Measurements from ENCODE around the gene SYTL1. TPM values are rescaled to one million over a fixed set of nuclear protein-coding genes. Genes with fewer than 3 reads are reported as not detected.
A peak's percentile ranks its signal among the peaks of the same experiment; 100 is the strongest.

Gene SYTL1
- total and polyA plus RNA-seq, 11 donors = 0.23 to 6.0 (median 0.55) TPM; not detected in 1

DNA sequence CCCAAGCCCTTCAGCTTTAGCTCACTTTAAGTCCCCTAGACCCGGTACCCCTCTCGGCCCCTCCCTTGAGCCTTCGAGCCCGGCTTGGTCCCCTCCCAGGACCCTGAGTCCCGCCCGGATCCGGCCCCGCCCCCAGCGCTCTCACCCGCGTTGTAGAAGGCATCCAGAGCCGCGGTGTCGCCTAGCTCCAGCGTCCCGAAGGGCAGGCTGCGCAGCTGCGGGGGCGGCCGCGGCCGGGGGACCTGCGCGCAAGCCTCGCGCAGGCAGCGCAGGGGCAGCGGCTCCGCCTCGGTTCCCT, 24.2 kb downstream of the SYTL1 start:
- Histone ChIP-seq H3K27me3 (no peaks in the 10 kb centered on the region), H3K36me3 (peaks cover 0 to 38% (median 35%) of the 10 kb centered on the region in 9 donors), H3K27ac (peak overlapping the region; percentile 96 to 100 (median 99)), H3K4me1 (peaks cover 7 to 53% (median 37%) of the 10 kb centered on the region in 12 donors), H3K4me3 (peak overlapping the region; percentile 70 to 93 (median 81)), H3K9me3 (no peaks in the 10 kb centered on the region)
- ATAC-seq = peak; percentile 54 to 77 (median 72)
- TF ChIP-seq POLR2A (IDR thresholded peaks at IDR 0.05) (peak in 1 of 2 donors; percentile 57), CTCF (IDR thresholded peaks at IDR 0.05) (no peak)
- peak; percentile 93 to 96 (median 95) for DNase-seq
- 0 to 1% (median 1%) methylated on average over 18 to 30 of the region's 30 CpGs for WGBS, 4 donors
- intact Hi-C loops (cut with DNase I) = loop anchor here in 3 of 10 donors (1.0 to 5.0 kb wide), 4 partner anchors 21 to 44 kb away; partner anchors contain the start of gene TMEM222 (in 2 of the 3)

- TF ChIP-seq POLR2A (IDR thresholded peaks at IDR 0.05) (peak in 1 of 2 donors; percentile 94), CTCF (IDR thresholded peaks at IDR 0.05) (peak in 9 of 12 donors; percentile 19 to 51 (median 46))
- DNase-seq = peak; percentile 87 to 95 (median 93)
- Histone ChIP-seq H3K4me3 (peak within 1 kb of the TSS; percentile 70 to 93 (median 81)), H3K36me3 (peaks cover 0 to 33% (median 30%) of the 10 kb centered on the region in 9 donors), H3K4me1 (peaks cover 7 to 52% (median 37%) of the 10 kb centered on the region in 12 donors), H3K27me3 (no peaks in the 10 kb centered on the region), H3K9me3 (no peaks in the 10 kb centered on the region), H3K27ac (peak within 1 kb of the TSS; percentile 96 to 100 (median 99))
- ATAC-seq = peak; percentile 79 to 84 (median 82)
- intact Hi-C loops (cut with DNase I) = loop anchor here in 3 of 10 donors (1.0 to 5.0 kb wide), 4 partner anchors 20 to 44 kb away; partner anchors contain the start of gene TMEM222 (in 2 of the 3)
- 0 to 1% (median 0%) methylated on average over 54 to 67 of the region's 67 CpGs for WGBS, 4 donors
These were observed 24.8 kb downstream of the SYTL1 start, which contains the start of gene MAP3K6 for GRCh38 chr1:27366411-27367159. TSS of gene MAP3K6 (minus strand) at chr1:27366961. CDS start at chr1:27366597, 364 bp downstream.

GRCh38 chr1:27367160-27367650, 25.4 kb downstream of the SYTL1 start:
- intact Hi-C loops (cut with DNase I) = loop anchor here in 2 of 10 donors (2.0 to 5.0 kb wide), 3 partner anchors 20 to 45 kb away; partner anchors contain the start of gene TMEM222 (in 1 of the 2)
- ATAC-seq = no peak

More at GRCh38 chr1:27367160-27367650, 25.4 kb downstream of the SYTL1 start:
- peak in 1 of 12 donors; percentile 1 for TF ChIP-seq CTCF (IDR thresholded peaks at IDR 0.05)
- TF ChIP-seq POLR2A (IDR thresholded peaks at IDR 0.05) = no peak
- no peaks in the 10 kb centered on the region for H3K27me3 ChIP-seq
- H3K9me3 ChIP-seq = no peaks in the 10 kb centered on the region
- H3K4me3 ChIP-seq = peak overlapping the region in 11 of 12 donors; percentile 70 to 93 (median 81)
- 30 to 42% (median 33%) methylated on average over 3 to 8 of the region's 8 CpGs for WGBS, 4 donors
- peak overlapping the region; percentile 96 to 100 (median 99) for H3K27ac ChIP-seq
- no peak for DNase-seq
- peaks cover 0 to 27% (median 24%) of the 10 kb centered on the region in 9 donors for H3K36me3 ChIP-seq
- peaks cover 7 to 52% (median 37%) of the 10 kb centered on the region in 12 donors for H3K4me1 ChIP-seq
